HG03457 (cell line): Measurements from ENCODE around the gene ACSL3.
"Not testable (repeated sequence)": the region's sequence is repeated elsewhere in the genome, so short reads cannot be mapped to it uniquely, and the experiment has no call there.

ENCODE experiments used
- ATAC-seq: cut with Tn5 transposase; IDR thresholded peaks from one replicate; pipeline ENCODE4 v1.9.1; 2021; ENCODE audit warnings: moderate number of reproducible peaks; ENCODE audit not compliant: unreplicated experiment

ACSL3 gene

DNA sequence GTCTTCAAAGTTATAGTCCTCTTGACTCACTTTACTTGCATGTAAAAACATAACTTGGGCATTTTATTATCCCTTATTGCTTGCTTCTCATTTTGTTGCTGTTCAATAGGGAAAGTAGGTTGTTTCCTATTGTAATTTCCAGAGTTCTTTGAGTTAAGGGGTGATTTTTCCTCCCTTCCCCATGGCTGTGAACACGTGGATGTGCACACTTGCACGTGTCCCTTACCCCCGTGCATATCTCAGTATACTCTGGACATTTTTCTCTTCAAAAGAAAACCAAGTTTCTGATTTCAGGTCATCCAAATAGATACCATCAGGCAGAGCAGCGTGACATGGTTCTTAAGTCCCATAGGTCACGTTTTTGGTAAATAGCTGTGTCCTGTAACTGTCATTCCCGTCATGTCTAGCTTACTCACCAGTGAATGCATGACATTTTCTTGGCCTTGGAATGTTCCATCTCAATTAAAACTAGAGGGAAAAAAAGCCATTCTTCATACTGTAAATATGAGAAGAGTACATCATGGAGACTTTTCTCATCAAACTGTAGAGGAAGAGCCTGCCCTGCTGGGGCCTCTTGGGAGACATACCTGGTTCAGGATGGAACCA lies 107.8 kb downstream of the ACSL3 start:
- no peak for ATAC-seq

- ATAC-seq: no peak
Observed at GRCh38 chr2:222969491-222969890, 108.7 kb downstream of the ACSL3 start.

GRCh38 chr2:222972420-222972819 lies 111.6 kb downstream of the ACSL3 start:
- ATAC-seq: no peak

- no peak for ATAC-seq
Observed at GRCh38 chr2:222973237-222973636, 112.4 kb downstream of the ACSL3 start.

DNA sequence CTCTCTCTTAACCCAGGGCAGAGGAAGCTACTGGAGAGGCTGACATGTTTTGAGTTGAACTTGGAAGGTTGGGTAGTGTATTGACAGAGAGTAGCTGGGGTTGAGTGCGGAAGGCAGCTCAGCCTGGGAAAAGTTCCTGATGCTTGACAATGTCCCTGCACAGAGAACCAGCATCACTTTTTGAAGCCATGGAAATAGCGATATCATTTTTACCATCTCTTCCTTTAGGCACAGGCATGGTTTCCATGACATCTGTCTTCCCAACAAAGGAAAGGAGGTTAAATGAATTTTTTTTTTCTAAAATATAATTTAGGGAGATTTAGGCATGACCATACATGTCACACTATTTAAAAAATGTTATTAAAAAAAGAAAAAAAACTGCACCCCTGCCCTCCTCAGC lies 112.9 kb downstream of the ACSL3 start:
- no peak for ATAC-seq

DNA sequence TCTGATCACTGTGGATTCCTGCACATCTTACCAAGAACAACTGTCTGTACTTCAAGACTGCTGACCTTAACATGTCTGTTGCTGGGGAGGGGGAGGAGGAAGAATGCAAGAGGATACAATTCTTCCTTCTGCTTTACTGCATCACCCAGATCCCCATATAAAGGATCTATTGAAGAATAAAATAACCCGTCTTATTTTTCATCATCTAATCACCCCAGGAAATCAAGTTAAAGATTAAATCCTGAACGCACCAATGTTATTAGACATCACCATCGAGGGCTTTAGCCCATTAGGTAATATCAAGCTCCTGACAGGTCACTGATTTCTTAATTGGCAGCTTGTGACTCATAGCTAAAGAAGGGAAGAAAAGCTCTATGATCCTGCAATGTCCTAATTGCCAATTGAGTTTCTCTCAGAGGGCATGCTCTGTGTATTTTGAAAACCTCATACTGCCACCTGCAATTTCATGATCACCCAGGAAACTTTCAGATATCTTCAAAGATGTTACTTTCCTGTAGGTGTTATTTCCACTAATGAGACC lies 115.8 kb downstream of the ACSL3 start:
- no peak for ATAC-seq

DNA sequence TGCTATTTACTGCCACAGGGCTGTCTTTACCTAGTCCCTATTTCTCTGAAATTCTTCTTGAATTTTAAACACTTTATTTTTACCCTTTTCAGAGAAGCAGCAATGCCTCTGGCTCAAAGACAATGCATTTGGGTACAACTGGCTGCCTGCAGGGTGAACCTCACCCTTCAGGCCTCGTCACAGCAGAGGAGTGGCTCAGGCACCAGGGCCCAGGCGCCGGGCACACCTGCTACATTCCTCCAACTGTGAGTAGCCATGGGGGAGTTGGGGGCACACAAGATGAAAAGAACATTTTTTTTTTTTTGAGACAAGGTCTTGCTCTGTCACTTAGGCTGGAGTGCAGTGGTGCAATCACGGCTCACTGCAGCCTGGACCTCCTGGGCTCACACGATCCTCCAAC lies 116.3 kb downstream of the ACSL3 start:
- ATAC-seq: no peak

DNA sequence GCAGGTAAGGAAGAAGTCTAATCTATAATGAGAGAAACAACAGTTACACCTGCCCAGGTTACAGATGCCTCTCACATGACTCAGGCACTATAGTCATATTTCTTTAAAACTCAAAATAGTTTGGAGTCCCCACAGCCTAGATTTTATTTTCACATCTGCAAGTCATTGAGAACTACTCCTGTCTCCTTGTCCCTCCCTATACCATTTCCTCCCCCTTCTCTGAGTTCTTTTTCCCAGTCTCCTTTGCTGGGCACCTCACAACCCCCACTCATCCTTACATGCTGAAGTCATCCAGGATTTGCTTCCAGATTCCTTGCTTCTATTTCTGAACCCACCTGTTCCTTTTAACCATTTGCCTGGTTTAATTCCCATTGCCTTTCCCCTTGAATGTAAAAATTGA lies 118.0 kb downstream of the ACSL3 start:
- no peak for ATAC-seq

- ATAC-seq: no peak
Observed at GRCh38 chr2:222979484-222979883, 118.6 kb downstream of the ACSL3 start.

- peak; percentile 81 for ATAC-seq
Observed at GRCh38 chr2:222982010-222982908, 121.4 kb downstream of the ACSL3 start.

- ATAC-seq: no peak
Observed at GRCh38 chr2:222982909-222983265, 122.1 kb downstream of the ACSL3 start.

DNA sequence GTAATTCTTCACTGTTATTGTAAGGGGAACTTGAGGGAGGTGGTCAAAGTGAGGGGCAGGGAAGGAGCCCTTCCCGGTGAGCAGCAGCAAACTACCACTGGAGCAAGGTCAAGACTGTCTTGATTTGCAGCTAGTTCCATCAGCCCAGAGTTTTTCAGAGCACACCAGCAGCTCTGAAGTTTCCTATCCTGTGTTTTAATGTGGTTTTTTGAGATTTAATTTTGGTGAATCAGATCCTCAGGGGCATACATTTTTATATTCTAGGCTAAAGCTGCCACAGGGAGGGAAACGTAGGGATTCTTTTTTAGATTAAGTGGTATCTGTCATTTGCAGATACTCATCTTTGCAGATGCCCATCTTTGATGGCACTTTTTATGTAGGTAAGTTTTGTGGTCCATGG lies 124.1 kb downstream of the ACSL3 start:
- ATAC-seq: no peak

DNA sequence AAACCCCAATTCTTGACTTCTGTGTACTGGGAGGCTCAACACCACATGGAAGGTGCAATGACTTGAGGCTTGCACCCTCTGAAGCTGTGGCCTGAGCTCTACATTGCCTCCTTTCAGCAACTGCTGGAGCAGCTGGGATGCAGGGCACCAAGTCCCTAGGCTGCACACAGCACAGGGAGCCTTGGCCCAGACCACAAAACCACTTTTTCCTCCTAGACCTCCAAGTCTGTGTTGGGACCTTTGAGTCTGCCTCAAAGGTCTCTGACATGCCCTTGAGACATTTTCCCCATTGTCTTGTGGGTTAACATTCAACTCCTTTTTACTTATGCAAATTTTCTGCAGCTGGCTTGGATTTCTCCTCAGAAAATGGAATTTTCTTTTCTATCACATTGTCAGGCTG lies 128.6 kb downstream of the ACSL3 start:
- ATAC-seq: no peak

GRCh38 chr2:222990206-222990605 lies 129.4 kb downstream of the ACSL3 start:
- ATAC-seq: not testable (repeated sequence)

DNA sequence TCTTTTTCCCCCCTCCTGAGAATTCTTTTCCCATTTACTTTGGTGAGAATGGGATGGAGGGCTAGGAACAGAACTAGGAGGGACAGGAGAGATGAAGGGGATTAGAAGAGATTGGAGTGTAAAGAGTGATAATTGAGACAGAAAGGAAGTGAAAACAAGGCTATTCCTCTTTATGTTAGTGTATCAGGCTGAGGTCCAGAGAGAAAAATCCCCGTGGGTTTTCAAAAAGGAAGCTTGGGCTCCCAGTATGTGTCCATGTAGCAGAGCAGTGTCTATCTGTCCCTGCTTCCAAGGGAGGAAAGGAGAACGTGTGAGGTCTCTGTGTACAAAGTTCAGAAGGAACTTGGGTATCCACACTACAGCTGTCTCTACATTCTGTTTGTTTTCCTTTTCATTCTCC lies 131.3 kb downstream of the ACSL3 start:
- ATAC-seq: no peak
